H1 (cell line): Measurements from ENCODE around the gene PNCK. TPM values are rescaled to one million over a fixed set of nuclear protein-coding genes. Genes with fewer than 3 reads are reported as not detected.

Experiments used
- ASH2L ChIP-seq: fragments of 200-600, 300-600 bp; sonication (generic); IDR thresholded peaks from one replicate; pipeline ENCODE4 v1.7.1; 2017; ENCODE audit warnings: low read length
- ATF3 ChIP-seq: IDR thresholded peaks from 2 replicates; pipeline ENCODE4 v1.6.1; 2011; ENCODE audit warnings: low read depth, mild to moderate bottlenecking, low read length; ENCODE audit not compliant: insufficient read depth
- CHD7 ChIP-seq: fragments of 300-600 bp; sonication (generic); IDR thresholded peaks from 2 replicates; pipeline ENCODE4 v1.7.1; 2012; ENCODE audit warnings: low read length, moderate library complexity, mild to moderate bottlenecking, inconsistent platforms; ENCODE audit not compliant: insufficient replicate concordance
- POU5F1 ChIP-seq: IDR thresholded peaks from 2 replicates; pipeline ENCODE4 v1.6.1; 2011; ENCODE audit warnings: low read depth, mild to moderate bottlenecking, low read length, moderate library complexity
- polyA plus RNA-seq, 7 experiments: library from polyadenylated mRNA; depleted of rRNA in 3 of 7; stranded (reverse) in 5 of 7; unstranded in 2 of 7; fragments of >200 nt in 5 of 7; fragments of 200-250 nt in 2 of 7; gene quantifications; 1 replicate in 5 of 7; 2 replicates in 1 of 7; 4 replicates in 1 of 7; pipeline versions ENCODE4 v1.2.1 to v1.2.3, GENCODE V29; 2011 to 2013; ENCODE audit warnings: missing spikeins in 2 of 7, mixed read lengths in 2 of 7
- total RNA-seq: library from RNA; stranded (reverse); fragmentation: NEBNext Ultra II Directional; extraction: Animal tissue kit (Norgen Biotek cat#: 25700); gene quantifications from 2 replicates; pipeline ENCODE4 v1.2.1, GENCODE V29; 2021

PNCK gene
- total and polyA plus RNA-seq, 2 of the 8 experiments (the other 6 are each of a cell fraction or from before 2014, with no cell fraction given): 6.2 to 6.3 TPM

- TF ChIP-seq CHD7 (no peak), ATF3 (no peak), POU5F1 (no peak), ASH2L (no peak)
These were observed 25.0 kb downstream of the PNCK start (continued) for GRCh38 chrX:153648358-153649177.
